ENCODE data around the gene JAM3. TPM values are rescaled to one million over a fixed set of nuclear protein-coding genes. Genes with fewer than 3 reads are reported as not detected.

JAM3 gene
- total and polyA plus RNA-seq, 10 of the 15 experiments (the other 5 are each of a cell fraction or from before 2014, with no cell fraction given), result 0.04 to 1.1 (median 0.32) TPM; not detected in 1

- Histone ChIP-seq H2AFZ (ENCODE audit: control insufficient read depth, low read depth, low read length) (no peak overlapping the region), H3K4me2 (ENCODE audit: control insufficient read depth, insufficient read depth) (no peak overlapping the region), H3K27ac (ENCODE audit: control insufficient read depth, insufficient read depth) (no peak overlapping the region), H3K4me3 (no peak overlapping the region), H3K27me3 (replicated peaks in 1 of 2; ENCODE audit: control insufficient read depth in 2 of 2, insufficient read depth in 2 of 2, low read length in 1 of 2) (no peaks in the 10 kb centered on the region), H4K20me1 (ENCODE audit: control insufficient read depth, insufficient read depth) (no peaks in the 10 kb centered on the region), H3K9ac (ENCODE audit: control insufficient read depth, insufficient read depth, low read length) (no peak overlapping the region), H3K36me3 (ENCODE audit: control insufficient read depth in 2 of 2, insufficient read depth in 2 of 2, low read length in 1 of 2) (peaks cover 5 to 11% of the 10 kb centered on the region in 2 experiments; a peak in 3 of 4 replicates), H3K9me3 (replicated peaks; ENCODE audit: control insufficient read depth, insufficient read depth, low read length) (no peaks in the 10 kb centered on the region), H3K4me1 (ENCODE audit: control insufficient read depth, insufficient read depth, low read length) (no peaks in the 10 kb centered on the region), H3K79me2 (ENCODE audit: control insufficient read depth, insufficient read depth, low read length) (no peaks in the 10 kb centered on the region)
- POLR2A ChIA-PET, result no interaction called here
- in situ Hi-C loops (cut with MboI) (no loop called here), intact Hi-C loops (cut with micrococcal nuclease; ENCODE audit: unreplicated experiment) (no loop called here)
- RAD21 ChIA-PET (ENCODE audit: unreplicated experiment), result no interaction called here
- TF ChIP-seq SMC3 (IDR thresholded peaks at IDR 0.05; ENCODE audit: borderline replicate concordance, low read length), result no peak
- TF ChIP-seq STAT3 (IDR thresholded peaks at IDR 0.05; ENCODE audit: low read depth, low read length), result no peak
- TF ChIP-seq SMAD1 (IDR thresholded peaks at IDR 0.05; ENCODE audit: low read depth, partially characterized antibody), result no peak
- no peak for TF ChIP-seq HSF1 (IDR thresholded peaks at IDR 0.05; ENCODE audit: low read depth, low read length)
- TF ChIP-seq MYC (IDR thresholded peaks at IDR 0.05; ENCODE audit: insufficient read depth, insufficient read length, insufficient replicate concordance, low read length, severe bottlenecking), result no peak
- 87% methylated on average over 16 of the region's 16 CpGs for WGBS (ENCODE audit: insufficient coverage, insufficient replicate concordance, low lambda C conversion rate, missing lambda C conversion rate)
- CTCF ChIA-PET, result interaction anchor here (1.2 kb wide), 1 partner anchor 226 kb away, joined by 3 read pairs; no protein-coding TSS in a partner anchor
- BruUV-seq (replicated peaks), result no TSS peak
- no peak for ATAC-seq
- SMC1A ChIA-PET (ENCODE audit: uncharacterized antibody, unreplicated experiment), result interaction anchor here (1.1 kb wide), 1 partner anchor 16 kb away, joined by 3 read pairs; no protein-coding TSS in a partner anchor
- no peak for DNase-seq (ENCODE audit: low read depth, low spot score)
- no peak for FAIRE-seq
These were observed 80.5 kb downstream of the JAM3 start for GRCh38 chr11:134149371-134149770.

All from GM12878 (cell line).